Adrenal gland (tissue), 12 donors: ENCODE measurements around the gene MYCBP2. TPM values are rescaled to one million over a fixed set of nuclear protein-coding genes. Genes with fewer than 3 reads are reported as not detected.

Experiments
- DNase-seq, 7 donors: peaks; one replicate each; pipeline ENCODE4 v3.0.0-alpha.2; 2019 to 2020
- H3K27ac ChIP-seq, 5 donors: fragments of 200-600 bp; sonication (generic) in 4 of 5; 1 replicate in 3 of 5; 2 replicates in 2 of 5; pipeline versions ENCODE4 v1.5.1 to v1.8.0; 2016 to 2020; ENCODE audit warnings: mild to moderate bottlenecking in 1 of 5
- H3K27me3 ChIP-seq: fragments of 200-600 bp; 2 replicates; pipeline ENCODE4 v1.8.0; 2021
- H3K36me3 ChIP-seq, 2 donors: fragments of 200-600 bp; replicated peaks in 1 of 2; 1 replicate in 1 of 2; 2 replicates in 1 of 2; pipeline versions ENCODE4 v1.5.1 to v1.8.0; 2018 to 2022
- H3K4me1 ChIP-seq, 2 donors: fragments of 200-600 bp; replicated peaks in 1 of 2; 1 replicate in 1 of 2; 2 replicates in 1 of 2; pipeline versions ENCODE4 v1.5.1 to v1.8.0; 2018 to 2021
- H3K4me3 ChIP-seq, 4 donors: fragments of 200-600 bp; sonication (generic) in 3 of 4; one replicate each; pipeline ENCODE4 v1.5.1; 2016 to 2018
- H3K9me3 ChIP-seq, 3 donors: fragments of 200-600 bp; sonication (generic) in 1 of 3; replicated peaks in 1 of 3; 1 replicate in 2 of 3; 2 replicates in 1 of 3; pipeline versions ENCODE4 v1.5.1 to v1.8.0; 2016 to 2021
- CTCF ChIP-seq, 6 experiments: fragments of 450-650 bp in 4 of 6; fragments of 200-600 bp in 2 of 6; sonication (generic) in 1 of 6; IDR thresholded peaks; 1 replicate in 5 of 6; 2 replicates in 1 of 6; pipeline versions ENCODE4 v1.5.1 to v1.8.0; 2016 to 2021; ENCODE audit warnings: antibody characterized with exemption in 6 of 6, mild to moderate bottlenecking in 2 of 6, moderate library complexity in 1 of 6
- POLR2A ChIP-seq, 2 donors: fragments of 450-650 bp; IDR thresholded peaks; one replicate each; pipeline ENCODE4 v1.6.1; 2017; ENCODE audit warnings: antibody characterized with exemption in 2 of 2, mild to moderate bottlenecking in 2 of 2, moderate library complexity in 1 of 2
- WGBS, 4 donors: extraction: QIAGEN DNeasy Blood & Tissue Kit in 2 of 4; methylation state at CpG; one replicate each; pipeline versions ENCODE4 v1.1.5 to v1.1.7; 2013 to 2017; 5-methylcytosine and 5-hydroxymethylcytosine counted together
- intact Hi-C, 2 donors: fragments of 100-400 bp; cut with DNase I; formaldehyde crosslinking; loops; one replicate each; pipeline versions ENCODE4 v1.14.1 to v1.15.0; 2022 to 2023
- polyA plus RNA-seq, 3 donors: library from polyadenylated mRNA; stranded (reverse); fragments of 200-250 nt in 2 of 3; fragments of 350-450 nt in 1 of 3; fragmentation: Illumina TruSeq in 1 of 3; extraction: RNeasy Lipid Tissue Mini Kit (QIAGEN cat#74804) in 1 of 3; gene quantifications; one replicate each; pipeline ENCODE4 v1.2.3, GENCODE V29; 2013 to 2014
- total RNA-seq, 9 donors: library from RNA; depleted of rRNA in 4 of 9; stranded (reverse); fragments of >200 nt in 4 of 9; fragments of 120-200 nt in 1 of 9; fragmentation: NEBNext Ultra II Directional in 1 of 9; extraction: Animal tissue kit (Norgen Biotek cat#: 25700) in 1 of 9; gene quantifications; one replicate each; pipeline versions ENCODE4 v1.1.0 to v1.2.4, GENCODE V29; 2013 to 2023
- donor health status: healthy with polysubstance abuse.
- donor health status: Bipolar disorder and iron deficiency.
- donor health status: DM: yes; HTN: yes; CAD: no.
- donor health status: DM: no; HTN: no; CAD: no.
- donor health status: DM: no; HTN: no; CAD: no.
- donor health status: DM: yes; HTN: yes; CAD: no.

MYCBP2 gene
- total and polyA plus RNA-seq, 12 donors: 28.7 to 126 (median 68.8) TPM

DNA sequence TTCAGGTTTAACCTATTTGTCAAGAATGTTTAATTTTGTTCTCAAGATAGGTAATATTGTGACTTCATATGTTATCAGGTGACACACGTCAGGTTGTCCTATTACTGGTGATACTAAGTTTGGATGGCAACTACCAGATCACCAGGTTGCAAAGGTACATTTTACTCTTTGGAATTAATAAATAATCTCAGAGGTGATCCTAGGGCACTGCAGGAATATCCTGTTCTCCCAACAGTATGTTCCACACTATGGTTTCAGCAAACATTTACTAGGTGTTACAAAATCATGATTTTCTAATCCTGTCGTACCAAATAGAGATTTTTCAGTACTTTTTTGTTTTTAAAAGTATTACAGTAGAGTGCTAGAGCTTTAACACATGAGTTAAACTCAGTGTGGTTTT is 29.3 kb upstream of the MYCBP2 start:
- no peak overlapping the region for H3K27ac ChIP-seq
- WGBS, 4 donors: 71 to 98% (median 90%) methylated on average over 2 of the region's 2 CpGs
- no peak for DNase-seq
- no peak for TF ChIP-seq POLR2A (IDR thresholded peaks at IDR 0.05)
- TF ChIP-seq CTCF (IDR thresholded peaks at IDR 0.05): no peak
- intact Hi-C loops: no loop called here
- no peaks in the 10 kb centered on the region for H3K27me3 ChIP-seq
- no peaks in the 10 kb centered on the region for H3K36me3 ChIP-seq
- H3K9me3 ChIP-seq: no peaks in the 10 kb centered on the region
- no peak overlapping the region for H3K4me3 ChIP-seq
- H3K4me1 ChIP-seq: no peaks in the 10 kb centered on the region

DNA sequence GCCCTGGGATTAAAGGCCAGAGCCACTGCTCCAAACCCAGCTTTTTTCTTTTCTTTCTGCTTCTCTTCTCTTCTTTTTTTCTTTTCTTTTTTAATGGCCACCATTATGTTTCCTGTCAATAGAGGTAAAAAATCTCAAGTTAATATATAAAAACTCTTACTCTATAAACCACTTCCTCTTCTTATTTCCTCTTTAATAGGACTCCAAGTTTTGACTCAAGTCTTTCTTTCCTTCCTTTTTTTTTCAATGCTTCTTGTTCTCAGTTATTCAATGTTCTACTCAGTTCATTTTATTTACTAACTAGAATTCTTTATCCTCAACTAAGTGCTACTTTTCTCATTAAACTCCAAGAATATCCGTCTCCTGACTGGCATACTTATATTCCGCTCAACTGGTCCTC is 27.1 kb upstream of the MYCBP2 start:
- no peaks in the 10 kb centered on the region for H3K9me3 ChIP-seq
- no peaks in the 10 kb centered on the region for H3K36me3 ChIP-seq
- intact Hi-C loops: no loop called here
- H3K4me3 ChIP-seq: no peak overlapping the region
- TF ChIP-seq CTCF (IDR thresholded peaks at IDR 0.05) (no peak), POLR2A (IDR thresholded peaks at IDR 0.05) (no peak)
- no peak overlapping the region for H3K27ac ChIP-seq
- no peak for DNase-seq
- no peaks in the 10 kb centered on the region for H3K27me3 ChIP-seq
- no peaks in the 10 kb centered on the region for H3K4me1 ChIP-seq
- 70 to 78% (median 73%) methylated on average over 2 of the region's 2 CpGs for WGBS, 4 donors

DNA sequence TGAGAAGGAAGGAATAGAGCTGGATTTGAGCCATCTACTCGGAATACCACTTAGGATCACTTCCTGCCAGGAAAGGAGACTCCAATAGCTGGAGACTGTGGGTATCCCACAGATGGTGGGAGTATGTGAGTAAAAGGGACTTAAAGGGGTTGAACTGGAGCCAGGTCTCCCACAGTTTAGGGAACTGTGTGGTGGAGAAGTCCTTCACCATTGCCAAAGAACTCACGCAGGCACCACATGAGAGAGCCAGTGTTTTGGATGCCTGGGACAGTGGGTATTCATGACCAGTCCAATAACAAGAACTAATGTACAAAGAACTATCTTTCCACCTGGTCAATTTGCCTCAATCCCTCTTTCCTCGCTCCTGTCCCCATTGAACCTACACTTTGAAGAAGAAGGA is 24.4 kb upstream of the MYCBP2 start:
- 75 to 81% (median 80%) methylated on average over 3 of the region's 3 CpGs for WGBS, 4 donors
- DNase-seq: peak in 4 of 7 donors; percentile 17 to 41 (median 31)

GRCh38 chr13:77350811-77351210 is 23.9 kb upstream of the MYCBP2 start:
- WGBS, 4 donors: 80 to 89% (median 86%) methylated on average over 1 of the region's 1 CpG
- DNase-seq: no peak
- H3K4me1 ChIP-seq: no peaks in the 10 kb centered on the region
- H3K4me3 ChIP-seq: no peak overlapping the region
- H3K27me3 ChIP-seq: no peaks in the 10 kb centered on the region
- intact Hi-C loops: no loop called here
- H3K9me3 ChIP-seq: no peaks in the 10 kb centered on the region
- H3K27ac ChIP-seq: no peak overlapping the region
- TF ChIP-seq POLR2A (IDR thresholded peaks at IDR 0.05) (no peak), CTCF (IDR thresholded peaks at IDR 0.05) (no peak)
- H3K36me3 ChIP-seq: no peaks in the 10 kb centered on the region

More for the DNA sequence above, 24.4 kb upstream of the MYCBP2 start:
- H3K27me3 ChIP-seq: no peaks in the 10 kb centered on the region
- H3K27ac ChIP-seq: no peak overlapping the region
- no peaks in the 10 kb centered on the region for H3K36me3 ChIP-seq
- H3K4me3 ChIP-seq: no peak overlapping the region
- H3K4me1 ChIP-seq: no peaks in the 10 kb centered on the region
- intact Hi-C loops: no loop called here
- H3K9me3 ChIP-seq: no peaks in the 10 kb centered on the region
- no peak for TF ChIP-seq CTCF (IDR thresholded peaks at IDR 0.05)
- TF ChIP-seq POLR2A (IDR thresholded peaks at IDR 0.05): no peak
